Activated CD8-positive, alpha-beta memory T cell treated with anti-CD3 and anti-CD28 coated beads, Interleukin-2, amount 10 ng/mL, durations not matched to agents 7 days and 5 days (primary cell): ENCODE results near the gene KCNH3. TPM values are rescaled to one million over a fixed set of nuclear protein-coding genes. Genes with fewer than 3 reads are reported as not detected.
"Not testable (repeated sequence)": the region's sequence is repeated elsewhere in the genome, so short reads cannot be mapped to it uniquely, and the experiment has no call there.

Experiments used
- ATAC-seq: fragments of 150-1000 bp; cut with Tn5 transposase; one replicate; pipeline ENCODE4 v1.10.0; 2021; ENCODE audit warnings: moderate library complexity
- CTCF ChIA-PET: fragments of 350-600 bp; sonication (Branson Sonifier 250); formaldehyde crosslinking; loops from one replicate; lab custom pipeline; 2021; ENCODE audit warnings: antibody characterized with exemption; lab: Charles Lee
- DNase-seq: peaks from one replicate; pipeline ENCODE4 v3.0.0-alpha.2; 2020
- H3K27ac Mint-ChIP-seq: one replicate; pipeline ENCODE4 v1.8.0; 2021; ENCODE audit warnings: mild to moderate bottlenecking, mixed read lengths
- H3K27me3 Mint-ChIP-seq: one replicate; pipeline ENCODE4 v1.8.0; 2021; ENCODE audit warnings: mixed read lengths
- H3K36me3 Mint-ChIP-seq: one replicate; pipeline ENCODE4 v1.8.0; 2021; ENCODE audit warnings: mild to moderate bottlenecking, mixed read lengths
- H3K4me1 Mint-ChIP-seq: one replicate; pipeline ENCODE4 v1.8.0; 2021; ENCODE audit warnings: mixed read lengths
- H3K4me3 Mint-ChIP-seq: one replicate; pipeline ENCODE4 v1.8.0; 2021; ENCODE audit warnings: mild to moderate bottlenecking, moderate library complexity, mixed read lengths
- H3K9me3 Mint-ChIP-seq: one replicate; pipeline ENCODE4 v1.8.0; 2022; ENCODE audit warnings: low read depth, mixed read lengths
- total RNA-seq, 2 experiments: library from RNA; stranded (reverse); gene quantifications; one replicate each; pipeline ENCODE4 v1.2.3, GENCODE V29; 2021

Gene KCNH3
- total RNA-seq, 2 experiments from 2014 or later: 1.1 to 1.2 TPM

DNA sequence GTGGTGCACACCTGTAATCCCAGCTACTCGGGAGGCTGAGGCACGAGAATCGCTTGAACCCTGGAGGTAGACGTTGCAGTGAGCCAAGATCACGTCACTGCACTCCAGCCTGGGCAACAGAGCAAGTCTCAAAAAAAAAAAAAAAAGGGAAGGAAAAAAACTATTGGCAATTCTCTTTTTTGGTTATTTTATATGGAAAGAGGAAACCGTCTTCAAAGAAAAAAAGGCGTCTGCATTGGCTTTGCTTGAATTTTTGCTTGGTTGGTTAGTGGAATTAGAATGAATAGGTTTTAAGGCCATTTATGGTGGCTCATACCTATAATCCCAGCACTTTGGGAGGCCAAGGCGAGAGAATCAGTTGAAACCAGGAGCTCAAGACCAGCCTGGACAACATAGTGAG is 29.1 kb upstream of the KCNH3 start:
- H3K27ac Mint-ChIP-seq, H3K36me3 Mint-ChIP-seq, H3K4me1 Mint-ChIP-seq, DNase-seq, H3K9me3 Mint-ChIP-seq, H3K27me3 Mint-ChIP-seq, H3K4me3 Mint-ChIP-seq, ATAC-seq: not testable (repeated sequence)
- CTCF ChIA-PET: interaction anchor here (0.7 to 15.6 kb wide), 5 partner anchors 44 to 1597 kb away, joined by 3 to 260 read pairs (median 3); partner anchors contain the start of gene DNAJC22

GRCh38 chr12:49511410-49511809 is 27.4 kb upstream of the KCNH3 start:
- no peak for DNase-seq
- no peaks in the 10 kb centered on the region for H3K9me3 Mint-ChIP-seq
- H3K27me3 Mint-ChIP-seq: no peaks in the 10 kb centered on the region
- H3K4me1 Mint-ChIP-seq: peaks cover 2% of the 10 kb centered on the region
- no peaks in the 10 kb centered on the region for H3K36me3 Mint-ChIP-seq
- no peak overlapping the region for H3K4me3 Mint-ChIP-seq
- ATAC-seq: no peak
- no peak overlapping the region for H3K27ac Mint-ChIP-seq
- CTCF ChIA-PET: interaction anchor here (1.2 to 15.6 kb wide), 6 partner anchors 10 to 164 kb away, joined by 3 to 260 read pairs (median 8); partner anchors contain the start of genes DNAJC22 and SPATS2

- Mint-ChIP-seq H3K36me3 (no peaks in the 10 kb centered on the region), H3K27me3 (no peaks in the 10 kb centered on the region), H3K27ac (no peak overlapping the region), H3K4me1 (peaks cover 2% of the 10 kb centered on the region), H3K4me3 (no peak overlapping the region), H3K9me3 (no peaks in the 10 kb centered on the region)
- CTCF ChIA-PET: interaction anchor here (0.6 to 15.6 kb wide), 17 partner anchors 8 to 711 kb away, joined by 3 to 260 read pairs (median 4); partner anchors contain the start of genes DNAJC22 and SPATS2
- ATAC-seq (no peak), DNase-seq (no peak)
Observed at GRCh38 chr12:49512546-49512945, 26.3 kb upstream of the KCNH3 start.

GRCh38 chr12:49515266-49515665 is 23.6 kb upstream of the KCNH3 start:
- Mint-ChIP-seq H3K9me3 (no peaks in the 10 kb centered on the region), H3K27me3 (no peaks in the 10 kb centered on the region), H3K36me3 (peaks cover 2% of the 10 kb centered on the region), H3K27ac (no peak overlapping the region), H3K4me3 (no peak overlapping the region), H3K4me1 (peaks cover 3% of the 10 kb centered on the region)
- CTCF ChIA-PET: interaction anchor here (1.3 to 15.6 kb wide), 9 partner anchors 11 to 226 kb away, joined by 3 to 260 read pairs (median 20); partner anchors contain the start of genes DNAJC22, MCRS1 and SPATS2
- no peak for DNase-seq
- no peak for ATAC-seq

GRCh38 chr12:49518914-49519573 is 19.8 kb upstream of the KCNH3 start:
- CTCF ChIA-PET: interaction anchor here (0.9 to 3.1 kb wide), 4 partner anchors 160 to 177 kb away, joined by 3 to 11 read pairs (median 4); partner anchors contain the start of gene DNAJC22
- peaks cover 3% of the 10 kb centered on the region for H3K4me1 Mint-ChIP-seq
- no peaks in the 10 kb centered on the region for H3K9me3 Mint-ChIP-seq
- no peak overlapping the region for H3K27ac Mint-ChIP-seq
- H3K27me3 Mint-ChIP-seq: no peaks in the 10 kb centered on the region
- H3K36me3 Mint-ChIP-seq: peaks cover 2% of the 10 kb centered on the region
- no peak overlapping the region for H3K4me3 Mint-ChIP-seq
- no peak for ATAC-seq
- DNase-seq: no peak

DNA sequence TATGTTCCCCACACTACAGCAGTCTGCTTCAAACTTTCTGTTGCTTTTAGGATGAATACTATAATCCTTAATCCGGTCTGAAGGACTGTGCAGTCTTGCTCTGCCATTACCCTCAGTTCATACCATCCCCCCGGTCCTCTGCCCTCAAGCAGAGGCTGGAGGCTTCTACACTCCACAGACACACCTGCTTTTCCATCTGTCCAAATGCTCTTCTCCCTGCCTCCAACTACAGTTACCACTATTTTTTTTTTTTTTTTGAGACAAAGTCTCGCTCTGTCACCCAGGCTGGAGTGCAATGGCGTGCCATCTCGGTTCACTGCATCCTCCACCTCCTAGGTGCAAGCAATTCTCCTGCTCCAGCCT is 19.3 kb upstream of the KCNH3 start:
- Mint-ChIP-seq H3K36me3 (peaks cover 2% of the 10 kb centered on the region), H3K4me1 (peaks cover 3% of the 10 kb centered on the region), H3K9me3 (no peaks in the 10 kb centered on the region), H3K4me3 (no peak overlapping the region), H3K27ac (no peak overlapping the region), H3K27me3 (no peaks in the 10 kb centered on the region)
- no peak for DNase-seq
- CTCF ChIA-PET: interaction anchor here (0.8 to 1.4 kb wide), 3 partner anchors 61 to 177 kb away, joined by 3 to 6 read pairs (median 3); no protein-coding TSS in a partner anchor
- ATAC-seq: no peak

- peak overlapping the region; percentile 4 for H3K27ac Mint-ChIP-seq
- CTCF ChIA-PET: interaction anchor here (0.6 to 1.3 kb wide), 2 partner anchors 59 to 177 kb away, joined by 3 read pairs; no protein-coding TSS in a partner anchor
- peaks cover 2% of the 10 kb centered on the region for H3K4me1 Mint-ChIP-seq
- ATAC-seq: no peak
- no peak overlapping the region for H3K4me3 Mint-ChIP-seq
- H3K36me3 Mint-ChIP-seq: peaks cover 7% of the 10 kb centered on the region
- no peaks in the 10 kb centered on the region for H3K9me3 Mint-ChIP-seq
- no peaks in the 10 kb centered on the region for H3K27me3 Mint-ChIP-seq
- no peak for DNase-seq
Observed at GRCh38 chr12:49521389-49521788, 17.4 kb upstream of the KCNH3 start.

DNA sequence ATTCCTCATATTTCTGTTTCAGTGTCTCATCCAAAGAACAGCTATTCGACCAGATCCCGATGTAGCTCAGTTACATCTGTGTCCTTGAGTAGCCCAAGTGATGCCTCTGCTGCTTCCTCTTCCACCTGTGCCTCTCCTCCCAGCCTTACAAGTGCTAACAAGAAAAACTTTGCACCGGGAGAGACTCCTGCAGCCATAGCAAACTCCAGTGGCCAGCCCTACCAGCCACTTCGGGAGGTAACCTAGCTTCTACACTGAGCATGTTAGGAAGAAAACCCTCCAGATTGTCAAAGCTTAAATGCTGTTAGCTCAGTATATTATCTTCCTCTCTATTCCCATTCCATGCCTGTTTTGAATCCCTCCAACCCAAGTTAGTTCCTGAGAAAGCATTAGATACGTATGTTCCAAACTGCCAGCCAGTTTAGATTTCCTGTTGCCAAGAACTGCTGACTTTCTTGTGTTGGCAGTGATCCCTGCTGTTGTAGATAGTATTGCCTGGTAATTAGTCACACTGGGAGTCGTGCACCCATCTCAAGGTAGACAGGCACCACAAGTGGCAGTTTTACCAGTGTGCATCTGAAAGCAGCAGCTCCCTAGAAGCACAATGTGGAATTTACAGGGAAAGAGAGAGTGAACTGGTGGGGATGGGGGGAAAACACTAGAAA is 14.0 kb upstream of the KCNH3 start:
- DNase-seq: no peak
- Mint-ChIP-seq H3K4me1 (peaks cover 3% of the 10 kb centered on the region), H3K36me3 (peaks cover 5% of the 10 kb centered on the region), H3K27me3 (no peaks in the 10 kb centered on the region), H3K9me3 (no peaks in the 10 kb centered on the region), H3K4me3 (no peak overlapping the region), H3K27ac (no peak overlapping the region)
- no peak for ATAC-seq
- CTCF ChIA-PET: interaction anchor here (0.7 to 4.6 kb wide), 4 partner anchors 12 to 177 kb away, joined by 3 to 15 read pairs (median 5); no protein-coding TSS in a partner anchor

GRCh38 chr12:49525942-49526341 is 12.9 kb upstream of the KCNH3 start:
- no peaks in the 10 kb centered on the region for H3K9me3 Mint-ChIP-seq
- H3K27me3 Mint-ChIP-seq: no peaks in the 10 kb centered on the region
- no peak overlapping the region for H3K27ac Mint-ChIP-seq
- ATAC-seq (no peak), DNase-seq (peak; percentile 26)
- H3K4me1 Mint-ChIP-seq: peaks cover 3% of the 10 kb centered on the region
- no peak overlapping the region for H3K4me3 Mint-ChIP-seq
- CTCF ChIA-PET: interaction anchor here (1.3 to 4.6 kb wide), 4 partner anchors 12 to 168 kb away, joined by 3 to 15 read pairs (median 10); no protein-coding TSS in a partner anchor
- peaks cover 5% of the 10 kb centered on the region for H3K36me3 Mint-ChIP-seq

GRCh38 chr12:49527361-49528130 is 11.3 kb upstream of the KCNH3 start:
- DNase-seq: peak; percentile 34
- Mint-ChIP-seq H3K4me3 (no peak overlapping the region), H3K27ac (no peak overlapping the region), H3K4me1 (peaks cover 3% of the 10 kb centered on the region), H3K27me3 (no peaks in the 10 kb centered on the region), H3K36me3 (peaks cover 5% of the 10 kb centered on the region), H3K9me3 (no peaks in the 10 kb centered on the region)
- CTCF ChIA-PET: interaction anchor here (0.9 to 4.6 kb wide), 4 partner anchors 10 to 169 kb away, joined by 3 to 15 read pairs (median 10); no protein-coding TSS in a partner anchor
- ATAC-seq: no peak

GRCh38 chr12:49529414-49529813 is 9.4 kb upstream of the KCNH3 start:
- DNase-seq (peak; percentile 15), ATAC-seq (no peak)
- CTCF ChIA-PET: interaction anchor here (1.0 to 1.1 kb wide), 2 partner anchors 15 to 171 kb away, joined by 6 read pairs; no protein-coding TSS in a partner anchor
- H3K4me3 Mint-ChIP-seq: no peak overlapping the region
- no peaks in the 10 kb centered on the region for H3K27me3 Mint-ChIP-seq
- no peak overlapping the region for H3K27ac Mint-ChIP-seq
- peaks cover 5% of the 10 kb centered on the region for H3K36me3 Mint-ChIP-seq
- peaks cover 3% of the 10 kb centered on the region for H3K4me1 Mint-ChIP-seq
- no peaks in the 10 kb centered on the region for H3K9me3 Mint-ChIP-seq

- Mint-ChIP-seq H3K4me3 (no peak overlapping the region), H3K9me3 (no peaks in the 10 kb centered on the region), H3K36me3 (no peaks in the 10 kb centered on the region), H3K27me3 (peaks cover 16% of the 10 kb centered on the region), H3K27ac (no peak overlapping the region), H3K4me1 (peaks cover 3% of the 10 kb centered on the region)
- CTCF ChIA-PET: interaction anchor here (1.4 kb wide), 1 partner anchor 184 kb away, joined by 3 read pairs; no protein-coding TSS in a partner anchor
- no peak for DNase-seq
- no peak for ATAC-seq
Observed at GRCh38 chr12:49531745-49532144, 7.1 kb upstream of the KCNH3 start.

DNA sequence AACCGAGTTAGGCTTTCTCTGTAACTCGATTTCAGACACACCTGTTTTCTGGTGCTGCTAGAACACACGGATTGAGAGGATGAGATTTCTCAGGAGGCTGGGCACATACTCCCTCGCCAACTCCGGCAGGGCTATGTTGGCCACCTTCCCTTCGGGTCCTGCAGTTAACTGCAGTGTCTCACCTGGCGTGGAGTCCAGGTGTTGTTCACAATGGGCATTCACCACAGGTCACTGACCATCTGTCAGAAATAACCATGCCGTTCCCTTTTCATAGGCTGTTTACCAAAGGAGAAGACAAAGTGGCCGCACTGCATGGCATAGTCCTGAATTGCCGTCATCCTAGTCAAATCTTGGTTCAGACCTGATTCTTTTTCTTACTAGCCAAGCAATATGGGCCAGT is 5.5 kb upstream of the KCNH3 start:
- no peaks in the 10 kb centered on the region for H3K9me3 Mint-ChIP-seq
- peaks cover 5% of the 10 kb centered on the region for H3K4me1 Mint-ChIP-seq
- no peak overlapping the region for H3K4me3 Mint-ChIP-seq
- no peaks in the 10 kb centered on the region for H3K36me3 Mint-ChIP-seq
- H3K27me3 Mint-ChIP-seq: peaks cover 31% of the 10 kb centered on the region
- H3K27ac Mint-ChIP-seq: no peak overlapping the region
- CTCF ChIA-PET: no interaction called here
- peak; percentile 39 for DNase-seq
- no peak for ATAC-seq
